ENCODE results near the gene COL26A1. TPM values are rescaled to one million over a fixed set of nuclear protein-coding genes. Genes with fewer than 3 reads are reported as not detected.

The COL26A1 gene
- total RNA-seq, 1 experiment from 2014 or later: 42.6 TPM

DNA sequence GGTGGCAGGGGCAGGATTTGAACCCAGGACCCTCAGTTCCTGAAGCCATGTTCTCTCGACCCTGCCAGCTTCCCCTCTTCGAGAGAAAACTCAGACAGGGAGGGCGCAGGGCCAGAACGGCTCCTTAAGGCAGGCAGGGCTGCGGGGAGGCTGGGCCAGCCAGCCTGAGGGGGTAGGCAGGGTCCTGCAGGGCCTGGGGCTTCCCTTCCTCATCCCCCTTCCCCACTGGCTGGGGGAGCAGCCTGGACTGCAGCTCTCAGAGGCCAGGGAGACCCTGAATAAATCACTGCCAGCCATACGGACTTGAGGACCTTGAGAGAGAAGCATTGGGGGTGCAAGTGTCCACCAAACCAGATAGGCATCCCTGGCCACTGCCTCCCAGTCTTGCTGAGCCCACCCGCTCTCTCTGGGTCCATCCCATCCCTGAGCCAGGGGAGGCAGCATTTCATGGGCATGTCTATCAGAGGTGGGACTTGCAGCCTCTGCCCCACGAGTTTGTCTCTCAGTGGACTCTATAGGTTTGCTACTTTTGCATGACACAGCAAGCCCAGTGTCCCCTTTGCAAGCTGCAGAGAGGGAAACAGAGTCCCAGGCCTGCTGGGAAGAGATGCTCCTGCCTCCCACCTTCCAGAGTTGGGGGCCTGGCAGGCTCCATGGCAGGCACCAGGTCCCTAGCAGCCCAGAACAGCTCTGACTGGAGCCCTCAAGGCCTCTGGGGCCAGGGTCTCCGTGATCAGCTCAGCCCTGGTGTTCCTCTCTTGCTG, 195.5 kb downstream of the COL26A1 start:
- Histone ChIP-seq H3T11ph (ENCODE audit: low read length) (no peak overlapping the region), H3K14ac (ENCODE audit: insufficient read depth, low read length) (no peak overlapping the region), H2BK15ac (ENCODE audit: low read depth, low read length) (no peak overlapping the region), H4K8ac (replicated peaks; ENCODE audit: insufficient read length, low read depth, low read length) (no peak overlapping the region), H2BK5ac (ENCODE audit: insufficient read length, low read length) (no peak overlapping the region), H3K4me1 (ENCODE audit: insufficient read depth, low read length) (no peaks in the 10 kb centered on the region), H3K4ac (ENCODE audit: low read depth, low read length) (no peak overlapping the region), H2AFZ (ENCODE audit: low read length) (no peak overlapping the region), H3K27ac (ENCODE audit: insufficient read length, low read depth, low read length) (no peak overlapping the region), H3K23ac (ENCODE audit: insufficient read length, low read depth, low read length) (no peak overlapping the region), H2BK12ac (ENCODE audit: insufficient read length, low read depth, low read length) (no peak overlapping the region), H4K91ac (ENCODE audit: insufficient read length, low read depth, low read length) (no peak overlapping the region), H3K79me2 (ENCODE audit: insufficient read depth, low read length) (no peaks in the 10 kb centered on the region), H3K4me2 (ENCODE audit: insufficient read depth, insufficient read length, low read length) (no peak overlapping the region), H3K9ac (ENCODE audit: extremely low read depth, insufficient read length, low read length) (no peak overlapping the region), H3K27me3 (ENCODE audit: insufficient read depth, low read length) (no peaks in the 10 kb centered on the region), H2BK120ac (ENCODE audit: low read depth, low read length, poor library complexity, severe bottlenecking) (no peak overlapping the region), H3K18ac (ENCODE audit: insufficient read length, low read depth, low read length) (no peak overlapping the region), H3K56ac (ENCODE audit: insufficient read length, low read depth, low read length) (no peak overlapping the region), H4K5ac (ENCODE audit: insufficient read length, low read depth, low read length) (no peak overlapping the region), H2AK5ac (ENCODE audit: insufficient read length, low read length) (no peak overlapping the region), H3K23me2 (ENCODE audit: insufficient read length, low read depth, low read length, poor library complexity, severe bottlenecking) (no peaks in the 10 kb centered on the region), H3K9me3 (ENCODE audit: control insufficient read depth, low read depth, low read length) (no peaks in the 10 kb centered on the region), H3K79me1 (ENCODE audit: insufficient read depth, low read depth, low read length, poor library complexity, severe bottlenecking) (no peaks in the 10 kb centered on the region), H4K20me1 (ENCODE audit: control insufficient read depth, insufficient read depth, insufficient read length) (no peaks in the 10 kb centered on the region), H2BK20ac (ENCODE audit: low read depth, low read length, poor library complexity, severe bottlenecking) (no peak overlapping the region)
- TF ChIP-seq, protein P1, sequence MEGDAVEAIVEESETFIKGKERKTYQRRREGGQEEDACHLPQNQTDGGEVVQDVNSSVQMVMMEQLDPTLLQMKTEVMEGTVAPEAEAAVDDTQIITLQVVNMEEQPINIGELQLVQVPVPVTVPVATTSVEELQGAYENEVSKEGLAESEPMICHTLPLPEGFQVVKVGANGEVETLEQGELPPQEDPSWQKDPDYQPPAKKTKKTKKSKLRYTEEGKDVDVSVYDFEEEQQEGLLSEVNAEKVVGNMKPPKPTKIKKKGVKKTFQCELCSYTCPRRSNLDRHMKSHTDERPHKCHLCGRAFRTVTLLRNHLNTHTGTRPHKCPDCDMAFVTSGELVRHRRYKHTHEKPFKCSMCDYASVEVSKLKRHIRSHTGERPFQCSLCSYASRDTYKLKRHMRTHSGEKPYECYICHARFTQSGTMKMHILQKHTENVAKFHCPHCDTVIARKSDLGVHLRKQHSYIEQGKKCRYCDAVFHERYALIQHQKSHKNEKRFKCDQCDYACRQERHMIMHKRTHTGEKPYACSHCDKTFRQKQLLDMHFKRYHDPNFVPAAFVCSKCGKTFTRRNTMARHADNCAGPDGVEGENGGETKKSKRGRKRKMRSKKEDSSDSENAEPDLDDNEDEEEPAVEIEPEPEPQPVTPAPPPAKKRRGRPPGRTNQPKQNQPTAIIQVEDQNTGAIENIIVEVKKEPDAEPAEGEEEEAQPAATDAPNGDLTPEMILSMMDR (conservative IDR thresholded peaks at IDR 0.05): no peak
- Mint-ChIP-seq H3K27me3 (ENCODE audit: low read depth) (no peaks in the 10 kb centered on the region; the same call in none of the 2 replicates), H3K27ac (no peak overlapping the region), H3K4me1 (peaks cover 2 to 13% of the 10 kb centered on the region in 2 experiments; a peak in 2 of 4 replicates), H3K4me3 (no peak overlapping the region), H3K36me3 (ENCODE audit: insufficient read depth in 1 of 3, low read depth in 3 of 3) (peaks cover 0 to 8% (median 0%) of the 10 kb centered on the region in 3 experiments; a peak in 2 of 7 replicates), H3K9me3 (no peaks in the 10 kb centered on the region; a peak in 2 of 5 replicates)
- no CpG with 5 or more reads among the region's 9 CpGs for WGBS (ENCODE audit: extremely low coverage, insufficient read length, low lambda C conversion rate)
- peak; percentile 27 for DNase-seq
